PC-3 (cell line): Measurements from ENCODE around the gene UNC50. TPM values are rescaled to one million over a fixed set of nuclear protein-coding genes. Genes with fewer than 3 reads are reported as not detected.

Experiments
- ATAC-seq: fragments of 200-7000 bp; cut with Tn5 transposase; 2 replicates; pipeline ENCODE4 v1.9.1; 2020; ENCODE audit warnings: mild to moderate bottlenecking, moderate library complexity
- BruUV-seq: library from RNA; stranded (reverse); fragments of 400-500 nt; replicated peaks from 2 replicates; lab custom pipeline; 2021; lab: Mats Ljungman, UMichigan
- CTCF ChIA-PET: fragments of 300-600 bp; sonication (Branson Sonifier 250); formaldehyde crosslinking; loops from one replicate; lab custom pipeline; 2022; ENCODE audit warnings: antibody characterized with exemption; lab: Charles Lee
- POLR2A ChIA-PET: fragments of 300-600 bp; sonication (Branson Sonifier 250); formaldehyde crosslinking; loops from one replicate; lab custom pipeline; 2022; ENCODE audit warnings: antibody characterized with exemption; ENCODE audit not compliant: unreplicated experiment; lab: Charles Lee
- DNase-seq: peaks from one replicate; pipeline ENCODE4 v3.0.0-alpha.2; 2015
- H2AFZ ChIP-seq: fragments of 300-600 bp; sonication (generic); 2 replicates; pipeline ENCODE4 v1.6.0; 2016; ENCODE audit warnings: antibody characterized with exemption, low read length
- H3F3A ChIP-seq: fragments of 300-600 bp; sonication (generic); one replicate; pipeline ENCODE4 v1.6.0; 2017; ENCODE audit warnings: antibody characterized with exemption, low read length, control low read depth, mild to moderate bottlenecking; ENCODE audit not compliant: unreplicated experiment
- H3K27ac ChIP-seq: fragments of 300-600 bp; sonication (generic); 2 replicates; pipeline ENCODE4 v1.5.1; 2016; ENCODE audit warnings: mild to moderate bottlenecking, low read length
- H3K27me3 ChIP-seq: fragments of 300-600 bp; sonication (generic); 2 replicates; pipeline ENCODE4 v1.6.1; 2016; ENCODE audit warnings: low read length, mixed read lengths
- H3K36me3 ChIP-seq: fragments of 300-600 bp; sonication (generic); 2 replicates; pipeline ENCODE4 v1.6.1; 2016; ENCODE audit warnings: low read depth, mixed run types, low read length, mixed read lengths
- H3K4me1 ChIP-seq: fragments of 300-600 bp; sonication (generic); 2 replicates; pipeline ENCODE4 v1.5.1; 2016; ENCODE audit warnings: low read length; ENCODE audit not compliant: insufficient read depth
- H3K4me2 ChIP-seq: fragments of 300-600 bp; sonication (generic); 2 replicates; pipeline ENCODE4 v1.6.0; 2016; ENCODE audit warnings: low read length
- H3K4me3 ChIP-seq: fragments of 300-600 bp; sonication (generic); 2 replicates; pipeline ENCODE4 v1.5.1; 2016; ENCODE audit warnings: mild to moderate bottlenecking, low read length, mixed read lengths
- H3K79me2 ChIP-seq: fragments of 300-600 bp; sonication (generic); 2 replicates; pipeline ENCODE4 v1.6.1; 2017; ENCODE audit warnings: low read length, mixed read lengths
- H3K9ac ChIP-seq: fragments of 300-600 bp; sonication (generic); 2 replicates; pipeline ENCODE4 v1.6.0; 2016; ENCODE audit warnings: mild to moderate bottlenecking, low read length
- H3K9me2 ChIP-seq: fragments of 300-600 bp; sonication (generic); replicated peaks from 2 replicates; pipeline ENCODE4 v1.6.1; 2016; ENCODE audit warnings: mixed run types, low read length, mixed read lengths
- H3K9me3 ChIP-seq: fragments of 300-600 bp; sonication (generic); 2 replicates; pipeline ENCODE4 v1.6.1; 2016; ENCODE audit warnings: low read length, mixed read lengths
- H4K20me1 ChIP-seq: fragments of 300-600 bp; sonication (generic); 2 replicates; pipeline ENCODE4 v1.6.1; 2016; ENCODE audit warnings: low read length, mixed read lengths
- CTCF ChIP-seq: fragments of 300-600 bp; sonication (generic); conservative IDR thresholded peaks from 2 replicates; pipeline ENCODE4 v1.5.1; 2017; ENCODE audit warnings: antibody characterized with exemption, low read depth, mild to moderate bottlenecking, low read length
- EZH2 ChIP-seq: fragments of 300-600 bp; sonication (generic); IDR thresholded peaks from one replicate; pipeline ENCODE4 v1.6.1; 2017; ENCODE audit warnings: antibody characterized with exemption, mild to moderate bottlenecking, low read length; ENCODE audit not compliant: unreplicated experiment
- EZH2phosphoT487 ChIP-seq: fragments of 300-600 bp; sonication (generic); IDR thresholded peaks from 2 replicates; pipeline ENCODE4 v1.6.1; 2018; ENCODE audit warnings: mild to moderate bottlenecking, antibody characterized with exemption, low read length, borderline replicate concordance
- intact Hi-C: fragments of 100-400 bp; cut with micrococcal nuclease; formaldehyde crosslinking; loops from 2 replicates; pipeline ENCODE4 v1.9.0; 2023
- total RNA-seq: library from RNA; depleted of rRNA; stranded (reverse); fragments of >200 nt; gene quantifications from 2 replicates; pipeline ENCODE4 v1.2.3, GENCODE V29; 2014

The UNC50 gene
- total RNA-seq, 1 experiment from 2014 or later: 26.0 TPM

- Histone ChIP-seq H3K9ac (no peak overlapping the region), H4K20me1 (no peaks in the 10 kb centered on the region), H3K4me1 (no peaks in the 10 kb centered on the region), H3K36me3 (peaks cover 2% of the 10 kb centered on the region; the same call in 1 of the 2 replicates), H3K9me3 (no peaks in the 10 kb centered on the region), H2AFZ (no peak overlapping the region), H3K79me2 (no peaks in the 10 kb centered on the region), H3K4me3 (no peak overlapping the region), H3K4me2 (no peak overlapping the region), H3K9me2 (no peaks in the 10 kb centered on the region), H3K27ac (no peak overlapping the region), H3K27me3 (no peaks in the 10 kb centered on the region), H3F3A (no peaks in the 10 kb centered on the region)
- intact Hi-C loops: no loop called here
- no peak for ATAC-seq
- no peak for TF ChIP-seq EZH2phosphoT487
- TF ChIP-seq CTCF: no peak
- no peak for TF ChIP-seq EZH2
- no peak for DNase-seq
- POLR2A ChIA-PET: no interaction called here
- CTCF ChIA-PET: no interaction called here
- no TSS peak for BruUV-seq
Observed at GRCh38 chr2:98586551-98587140, 21.7 kb upstream of the UNC50 start.

GRCh38 chr2:98588880-98589431 lies 19.4 kb upstream of the UNC50 start:
- BruUV-seq: no TSS peak
- H3K27me3 ChIP-seq: no peaks in the 10 kb centered on the region
- no peak overlapping the region for H3K4me3 ChIP-seq
- no peaks in the 10 kb centered on the region for H3F3A ChIP-seq
- H2AFZ ChIP-seq: no peak overlapping the region
- ATAC-seq (no peak), DNase-seq (no peak)
- 0 out of 2 replicates have a peak, but pooled peaks cover 2% of the 10 kb centered on the region for H3K36me3 ChIP-seq
- H4K20me1 ChIP-seq: no peaks in the 10 kb centered on the region
- ChIA-PET CTCF (no interaction called here), POLR2A (no interaction called here)
- intact Hi-C loops: no loop called here
- H3K9me2 ChIP-seq: no peaks in the 10 kb centered on the region
- no peaks in the 10 kb centered on the region for H3K79me2 ChIP-seq
- H3K27ac ChIP-seq: no peak overlapping the region
- H3K9ac ChIP-seq: no peak overlapping the region
- TF ChIP-seq EZH2 (no peak), CTCF (no peak), EZH2phosphoT487 (no peak)
- no peaks in the 10 kb centered on the region for H3K9me3 ChIP-seq
- no peaks in the 10 kb centered on the region for H3K4me1 ChIP-seq
- H3K4me2 ChIP-seq: no peak overlapping the region

GRCh38 chr2:98589489-98589888 lies 18.9 kb upstream of the UNC50 start:
- no peak overlapping the region for H3K4me2 ChIP-seq
- H3K4me1 ChIP-seq: no peaks in the 10 kb centered on the region
- ChIA-PET POLR2A (no interaction called here), CTCF (no interaction called here)
- H3K79me2 ChIP-seq: no peaks in the 10 kb centered on the region
- peak; percentile 54 for ATAC-seq
- no peak overlapping the region for H2AFZ ChIP-seq
- no peaks in the 10 kb centered on the region for H3K9me3 ChIP-seq
- H4K20me1 ChIP-seq: no peaks in the 10 kb centered on the region
- H3K27me3 ChIP-seq: no peaks in the 10 kb centered on the region
- no peaks in the 10 kb centered on the region for H3F3A ChIP-seq
- H3K4me3 ChIP-seq: no peak overlapping the region
- TF ChIP-seq EZH2phosphoT487 (no peak), CTCF (no peak), EZH2 (no peak)
- intact Hi-C loops: no loop called here
- BruUV-seq: no TSS peak
- 0 out of 2 replicates have a peak, but pooled peaks cover 2% of the 10 kb centered on the region for H3K36me3 ChIP-seq
- no peaks in the 10 kb centered on the region for H3K9me2 ChIP-seq
- no peak for DNase-seq
- H3K9ac ChIP-seq: no peak overlapping the region
- no peak overlapping the region for H3K27ac ChIP-seq
